HG03280 (cell line): ENCODE results near the gene TOLLIP.

Source experiments
- ATAC-seq: cut with Tn5 transposase; IDR thresholded peaks from one replicate; pipeline ENCODE4 v1.9.1; 2021; ENCODE audit warnings: mild to moderate bottlenecking, moderate library complexity; ENCODE audit not compliant: unreplicated experiment

The TOLLIP gene

GRCh38 chr11:1300121-1300520 is 9.3 kb downstream of the TOLLIP start:
- no peak for ATAC-seq

DNA sequence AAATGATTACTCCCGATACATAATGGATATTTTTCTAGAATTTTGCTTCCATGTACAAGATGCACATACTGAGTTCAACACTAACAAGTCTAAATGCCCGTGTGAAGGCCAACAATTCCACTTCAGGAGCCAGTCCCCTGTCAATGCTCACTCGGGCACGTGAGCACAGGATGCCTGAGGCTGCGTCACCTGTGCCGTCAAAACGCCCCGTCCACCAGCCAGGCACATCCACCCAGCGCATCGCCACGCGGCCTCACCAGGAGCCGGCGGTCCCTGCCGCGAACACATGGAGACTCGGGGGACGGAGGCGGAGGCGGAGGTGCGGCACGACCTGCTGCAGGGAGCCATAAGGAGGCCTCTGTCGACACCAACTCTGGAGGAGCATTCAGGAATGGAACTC is 9.8 kb downstream of the TOLLIP start:
- no peak for ATAC-seq

DNA sequence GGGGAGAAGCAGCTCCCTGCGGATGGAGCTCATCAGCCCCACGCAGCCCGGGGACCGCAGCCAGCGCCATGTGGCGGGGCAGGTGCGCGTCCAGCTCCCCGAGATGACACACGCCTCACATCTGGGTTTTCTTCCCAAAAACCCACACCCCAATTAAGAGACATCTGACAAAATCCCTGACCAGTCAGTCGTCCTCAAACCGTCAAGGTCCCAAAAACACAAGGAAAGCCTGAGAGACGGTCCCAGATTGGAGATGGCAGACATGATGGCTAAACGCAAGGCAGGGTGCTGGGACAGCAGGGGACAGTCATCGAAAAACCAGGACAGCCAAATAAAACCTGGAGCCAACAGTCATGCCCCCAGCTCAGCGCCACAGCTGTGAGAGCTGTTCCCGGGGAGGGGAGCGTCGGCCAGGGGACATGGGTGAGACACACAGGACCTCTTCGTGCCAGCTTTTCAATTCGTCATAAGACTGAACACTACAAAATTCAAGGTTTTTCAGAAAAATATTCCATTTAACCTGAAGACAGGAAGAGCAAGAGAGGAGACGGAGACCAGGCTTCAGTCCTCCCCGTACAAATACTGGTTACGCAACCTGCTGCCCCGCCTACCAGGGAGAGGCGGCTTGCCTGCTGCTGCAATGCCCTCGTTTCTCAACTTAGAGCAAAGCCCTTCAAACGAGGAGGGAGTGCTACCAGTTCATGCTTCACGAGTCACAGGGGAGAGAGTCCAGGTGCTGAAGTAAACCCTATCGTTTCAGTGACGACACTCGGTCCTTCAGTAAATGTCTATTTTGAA is 10.5 kb downstream of the TOLLIP start:
- no peak for ATAC-seq

DNA sequence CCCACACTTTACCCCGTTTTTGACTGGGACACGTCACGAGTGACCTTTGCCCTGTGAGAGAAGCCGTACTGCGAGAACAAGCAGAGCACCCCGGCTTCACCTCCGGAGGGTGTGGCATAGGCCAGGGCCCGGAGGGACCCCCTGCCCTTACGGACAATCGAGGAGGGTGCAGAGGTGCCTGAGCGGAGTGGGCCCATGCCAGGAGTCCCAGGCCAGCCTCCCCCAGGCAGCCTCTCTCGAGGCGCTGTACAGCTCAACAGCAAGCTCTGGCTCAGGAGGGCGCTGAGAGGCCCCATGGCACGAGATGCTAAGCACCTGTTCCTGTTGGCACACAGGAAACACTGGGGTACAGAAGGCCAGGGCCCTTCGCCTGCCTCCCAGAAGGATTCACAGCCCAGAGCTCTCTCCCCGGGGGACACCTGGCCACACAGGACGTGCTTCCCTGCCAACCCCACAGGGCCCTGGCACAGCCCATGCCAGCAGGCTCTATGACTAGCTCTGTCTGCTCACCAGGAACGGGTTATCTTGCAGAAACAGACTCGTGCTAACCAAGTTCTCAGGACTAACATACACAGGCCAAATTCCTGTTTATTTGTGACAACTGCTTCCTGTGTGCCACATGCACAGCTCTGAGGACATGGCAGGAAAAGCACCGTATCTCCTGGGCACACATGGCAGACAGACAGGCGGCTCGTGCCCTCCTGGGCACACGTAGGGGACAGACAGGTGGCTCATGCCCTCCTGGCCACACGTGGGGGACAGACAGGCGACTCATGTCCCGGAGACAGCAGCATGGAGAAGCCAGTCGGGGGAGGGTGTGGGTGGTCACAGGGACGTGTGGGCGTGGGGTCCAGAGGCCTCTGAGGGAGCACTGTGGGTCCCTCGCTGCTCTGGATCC is 11.6 kb downstream of the TOLLIP start:
- no peak for ATAC-seq

- ATAC-seq: no peak
Observed at GRCh38 chr11:1297011-1297575, 12.3 kb downstream of the TOLLIP start.

DNA sequence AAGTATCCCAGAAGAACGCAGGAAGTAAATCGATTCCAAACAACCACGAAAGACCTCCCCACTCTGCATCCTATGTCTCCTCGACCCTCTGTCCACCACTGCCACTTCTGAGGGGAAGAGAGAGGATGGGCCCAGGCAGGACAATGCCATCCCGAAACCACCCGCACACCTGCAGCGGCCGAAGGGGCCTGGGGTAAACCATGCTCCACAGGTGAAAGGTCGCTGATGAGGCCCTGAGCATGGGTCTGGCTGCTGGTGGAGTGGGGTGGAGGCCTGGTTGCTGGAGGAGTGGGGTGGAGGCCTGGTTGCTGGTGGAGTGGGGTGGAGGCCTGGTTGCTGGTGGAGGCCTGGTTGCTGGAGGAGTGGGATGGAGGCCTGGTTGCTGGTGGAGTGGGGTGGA is 13.1 kb downstream of the TOLLIP start:
- no peak for ATAC-seq

- ATAC-seq: no peak
Observed at GRCh38 chr11:1295591-1295990, 13.8 kb downstream of the TOLLIP start.

GRCh38 chr11:1295086-1295485 is 14.3 kb downstream of the TOLLIP start:
- ATAC-seq: no peak

- no peak for ATAC-seq
Observed at GRCh38 chr11:1293619-1294015, 15.8 kb downstream of the TOLLIP start.

- ATAC-seq: no peak
Observed at GRCh38 chr11:1292644-1293618, 16.5 kb downstream of the TOLLIP start.

DNA sequence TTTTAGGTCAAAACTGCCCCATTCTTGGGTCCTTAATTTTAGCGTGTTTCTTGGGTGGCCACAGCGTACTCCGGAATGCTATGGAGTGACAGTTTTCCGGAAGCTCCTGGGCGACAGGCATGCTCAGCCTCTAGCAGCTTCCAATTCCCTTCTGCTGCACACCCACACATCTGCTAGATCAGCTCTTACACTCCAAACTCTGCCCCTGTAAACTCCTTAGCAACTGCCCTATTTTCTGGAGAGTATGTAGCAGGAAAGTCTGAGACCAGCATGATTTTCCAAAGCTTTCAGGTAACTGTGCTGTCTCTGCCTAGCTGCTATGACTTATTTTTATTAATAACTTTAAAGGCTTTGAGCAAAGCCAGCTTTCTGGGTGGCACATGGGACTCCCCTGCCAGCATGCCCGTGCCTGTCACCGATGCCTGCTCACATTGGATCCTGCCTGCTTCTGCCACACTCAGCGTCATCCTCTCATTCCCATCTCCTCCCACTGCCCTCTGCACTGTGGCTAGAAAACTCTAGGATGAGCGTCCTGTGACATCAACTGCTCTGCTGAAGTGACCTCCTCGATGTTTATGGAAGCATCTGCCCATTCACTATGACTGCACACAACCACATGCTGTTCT is 17.3 kb downstream of the TOLLIP start:
- no peak for ATAC-seq

- no peak for ATAC-seq
Observed at GRCh38 chr11:1291295-1292017, 18.0 kb downstream of the TOLLIP start.

DNA sequence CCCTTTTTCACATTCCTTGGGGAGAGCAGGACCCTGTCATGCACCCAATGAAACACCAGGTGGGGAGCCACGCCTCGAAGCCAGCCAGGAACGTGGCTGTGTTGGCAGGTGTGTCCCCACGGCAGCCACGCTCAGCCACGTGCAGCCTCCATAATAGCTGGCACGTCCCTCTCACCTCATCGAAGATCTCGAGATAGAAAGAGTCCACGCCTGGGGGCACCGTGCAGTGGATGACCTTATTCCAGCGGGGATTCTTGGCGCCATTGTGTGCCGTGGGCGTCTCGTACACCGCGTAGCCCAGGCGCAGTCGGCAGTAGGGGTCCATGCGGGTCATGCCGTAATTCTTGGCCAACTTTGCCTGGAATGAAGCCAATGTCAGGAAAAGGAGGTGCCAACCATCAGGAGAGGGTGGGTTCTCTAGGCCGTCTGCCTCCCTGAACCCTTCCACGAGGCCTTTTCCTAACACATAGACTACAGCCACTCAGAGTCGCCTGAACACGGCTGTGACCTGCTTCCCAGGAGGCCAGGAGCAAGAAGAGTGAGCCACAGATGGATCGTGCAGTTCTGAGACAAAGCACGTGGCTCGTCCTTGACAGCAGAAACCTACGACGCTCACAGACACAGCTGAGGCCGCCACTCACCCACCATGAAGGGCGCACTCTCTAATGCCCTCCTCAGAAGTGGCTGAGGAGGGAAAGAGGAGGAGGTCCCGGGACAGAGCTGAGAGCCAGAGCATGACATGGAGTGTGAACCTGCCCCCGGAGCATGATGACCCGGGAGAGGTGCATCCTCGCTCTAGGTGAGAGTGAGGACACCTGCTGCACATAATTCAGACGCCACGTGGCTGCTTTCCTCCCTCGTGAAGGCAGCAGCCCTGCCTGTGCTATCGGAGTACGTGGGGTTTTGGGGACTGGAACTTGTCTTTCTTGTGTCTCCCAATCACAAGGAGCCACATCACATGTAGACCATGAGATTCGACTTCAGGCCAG is 19.1 kb downstream of the TOLLIP start:
- ATAC-seq: no peak

- no peak for ATAC-seq
Observed at GRCh38 chr11:1289211-1289935, 20.1 kb downstream of the TOLLIP start.

GRCh38 chr11:1288426-1289151 is 20.8 kb downstream of the TOLLIP start:
- no peak for ATAC-seq

- ATAC-seq: no peak
Observed at GRCh38 chr11:1287928-1288327, 21.5 kb downstream of the TOLLIP start.

GRCh38 chr11:1285876-1286275 is 23.6 kb downstream of the TOLLIP start:
- no peak for ATAC-seq
